Nephron progenitor cell (in vitro differentiated cells): ENCODE measurements around the gene KNOP1.

Experiments
- DNase-seq: peaks from one replicate; pipeline ENCODE4 v3.0.0; 2021
- H3K27ac Mint-ChIP-seq: 2 replicates; pipeline ENCODE4 v1.8.0; 2021; ENCODE audit warnings: mild to moderate bottlenecking, moderate library complexity, mixed read lengths
- H3K27me3 Mint-ChIP-seq: 2 replicates; pipeline ENCODE4 v1.8.0; 2021; ENCODE audit warnings: mild to moderate bottlenecking, low read depth, mixed read lengths; ENCODE audit not compliant: poor library complexity
- H3K36me3 Mint-ChIP-seq: 2 replicates; pipeline ENCODE4 v1.8.0; 2021; ENCODE audit warnings: low read depth, mixed read lengths
- H3K4me1 Mint-ChIP-seq: 2 replicates; pipeline ENCODE4 v1.8.0; 2021; ENCODE audit warnings: mixed read lengths
- H3K4me3 Mint-ChIP-seq: 2 replicates; pipeline ENCODE4 v1.8.0; 2021; ENCODE audit warnings: mild to moderate bottlenecking, moderate library complexity, mixed read lengths
- H3K9me3 Mint-ChIP-seq: 2 replicates; pipeline ENCODE4 v1.8.0; 2021; ENCODE audit warnings: mild to moderate bottlenecking, moderate library complexity, mixed read lengths
- TF ChIP-seq, protein P1 (sequence below): fragments of 200-600 bp; sonication (generic); IDR thresholded peaks from 2 replicates; pipeline ENCODE4 v1.5.0; 2021; ENCODE audit warnings: antibody characterized with exemption

Gene KNOP1

DNA sequence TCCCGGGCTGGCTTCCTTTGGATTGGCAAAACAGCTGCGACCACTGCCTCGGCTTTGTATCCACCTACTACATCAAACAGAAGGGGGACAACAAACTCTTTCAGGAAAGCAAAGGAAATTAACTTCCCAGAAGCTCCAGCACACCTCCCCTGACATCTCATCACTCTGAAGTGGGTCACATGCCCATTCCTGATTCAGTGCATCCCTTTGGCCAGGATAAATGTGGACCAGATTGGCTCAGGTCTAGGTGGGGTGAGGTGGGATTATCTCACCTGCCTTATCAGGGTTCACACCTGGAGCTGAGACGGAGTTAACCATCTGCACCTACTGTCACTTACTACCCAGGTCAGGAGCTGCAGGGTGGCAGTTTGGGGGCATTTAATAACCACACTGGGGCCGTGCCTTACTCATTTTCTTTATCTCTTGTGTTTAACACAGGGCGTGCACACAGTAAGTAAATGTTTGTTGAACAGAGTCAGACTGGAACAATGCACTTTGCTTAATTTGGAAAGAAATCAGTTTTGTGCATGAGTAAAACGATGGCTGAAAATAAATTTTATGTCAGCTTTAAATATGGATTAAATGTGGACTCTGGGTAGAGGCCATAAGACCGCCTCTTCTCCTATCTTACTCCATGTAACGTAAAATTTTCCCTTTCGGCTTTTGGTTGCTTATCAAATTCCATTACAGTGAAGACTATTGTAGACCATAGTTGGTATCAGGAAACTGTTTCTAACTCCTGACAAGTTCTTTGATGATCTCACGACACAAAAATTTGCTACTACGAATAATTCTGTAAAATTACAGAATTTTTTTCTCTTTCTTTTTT, 36.0 kb upstream of the KNOP1 start:
- DNase-seq = no peak
- Mint-ChIP-seq H3K4me3 (no peak overlapping the region), H3K27ac (no peak overlapping the region), H3K36me3 (no peaks in the 10 kb centered on the region), H3K4me1 (peaks cover 2% of the 10 kb centered on the region), H3K27me3 (no peaks in the 10 kb centered on the region), H3K9me3 (no peaks in the 10 kb centered on the region)
- TF ChIP-seq, protein P1, sequence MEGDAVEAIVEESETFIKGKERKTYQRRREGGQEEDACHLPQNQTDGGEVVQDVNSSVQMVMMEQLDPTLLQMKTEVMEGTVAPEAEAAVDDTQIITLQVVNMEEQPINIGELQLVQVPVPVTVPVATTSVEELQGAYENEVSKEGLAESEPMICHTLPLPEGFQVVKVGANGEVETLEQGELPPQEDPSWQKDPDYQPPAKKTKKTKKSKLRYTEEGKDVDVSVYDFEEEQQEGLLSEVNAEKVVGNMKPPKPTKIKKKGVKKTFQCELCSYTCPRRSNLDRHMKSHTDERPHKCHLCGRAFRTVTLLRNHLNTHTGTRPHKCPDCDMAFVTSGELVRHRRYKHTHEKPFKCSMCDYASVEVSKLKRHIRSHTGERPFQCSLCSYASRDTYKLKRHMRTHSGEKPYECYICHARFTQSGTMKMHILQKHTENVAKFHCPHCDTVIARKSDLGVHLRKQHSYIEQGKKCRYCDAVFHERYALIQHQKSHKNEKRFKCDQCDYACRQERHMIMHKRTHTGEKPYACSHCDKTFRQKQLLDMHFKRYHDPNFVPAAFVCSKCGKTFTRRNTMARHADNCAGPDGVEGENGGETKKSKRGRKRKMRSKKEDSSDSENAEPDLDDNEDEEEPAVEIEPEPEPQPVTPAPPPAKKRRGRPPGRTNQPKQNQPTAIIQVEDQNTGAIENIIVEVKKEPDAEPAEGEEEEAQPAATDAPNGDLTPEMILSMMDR = no peak

- TF ChIP-seq, protein P1 = no peak
- H3K36me3 Mint-ChIP-seq = no peaks in the 10 kb centered on the region
- H3K9me3 Mint-ChIP-seq = no peaks in the 10 kb centered on the region
- peaks cover 3% of the 10 kb centered on the region for H3K27me3 Mint-ChIP-seq
- no peak for DNase-seq
- H3K4me3 Mint-ChIP-seq = no peak overlapping the region
- no peak overlapping the region for H3K27ac Mint-ChIP-seq
- peaks cover 8% of the 10 kb centered on the region for H3K4me1 Mint-ChIP-seq
These were observed 33.7 kb upstream of the KNOP1 start for GRCh38 chr16:19751478-19752385.

- peaks cover 25% of the 10 kb centered on the region for H3K4me1 Mint-ChIP-seq
- no peaks in the 10 kb centered on the region for H3K9me3 Mint-ChIP-seq
- no peak overlapping the region for H3K27ac Mint-ChIP-seq
- no peak overlapping the region for H3K4me3 Mint-ChIP-seq
- peaks cover 3% of the 10 kb centered on the region for H3K27me3 Mint-ChIP-seq
- no peaks in the 10 kb centered on the region for H3K36me3 Mint-ChIP-seq
- no peak for DNase-seq
- TF ChIP-seq, protein P1 = no peak
These were observed 31.6 kb upstream of the KNOP1 start for GRCh38 chr16:19749571-19750080.

DNA sequence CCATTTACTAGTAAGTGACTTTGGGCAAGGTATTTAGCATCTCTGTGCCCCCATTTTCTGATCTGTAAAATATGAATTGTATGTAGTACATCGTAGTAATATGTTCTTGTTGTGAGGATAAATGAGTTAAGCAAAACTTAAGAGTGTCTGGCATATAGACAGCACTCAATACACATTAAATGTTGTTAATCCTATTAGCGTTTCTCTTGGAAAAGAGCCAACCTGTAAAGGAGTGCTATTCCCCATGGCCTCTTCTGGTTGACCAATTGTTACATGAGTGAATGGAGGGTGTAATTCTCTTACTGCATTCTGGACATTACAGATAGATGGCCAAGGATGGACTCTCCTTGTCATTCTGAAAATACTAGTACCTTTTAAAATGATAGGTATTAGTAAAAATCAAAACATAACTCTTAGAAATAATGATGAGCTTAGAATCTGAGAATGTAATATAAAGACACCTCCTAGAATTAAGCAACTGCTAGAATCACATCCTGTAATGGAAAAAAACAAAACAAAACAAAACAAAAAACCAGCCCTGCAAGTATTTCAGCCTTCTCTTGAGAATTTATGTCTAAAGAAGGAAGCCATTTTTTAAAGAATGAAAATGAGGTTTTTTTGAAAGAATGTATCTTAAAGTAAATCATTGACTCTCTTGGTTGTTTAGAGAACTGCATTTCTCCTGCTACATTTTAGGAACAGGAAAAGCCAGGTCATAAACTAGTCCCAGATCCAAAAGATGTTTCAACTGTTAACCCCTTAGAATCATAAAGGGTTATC, 30.6 kb upstream of the KNOP1 start:
- Mint-ChIP-seq H3K36me3 (no peaks in the 10 kb centered on the region), H3K4me3 (no peak overlapping the region), H3K27me3 (peaks cover 3% of the 10 kb centered on the region), H3K9me3 (no peaks in the 10 kb centered on the region), H3K4me1 (peaks cover 27% of the 10 kb centered on the region), H3K27ac (no peak overlapping the region)
- no peak for DNase-seq
- TF ChIP-seq, protein P1 = no peak

DNA sequence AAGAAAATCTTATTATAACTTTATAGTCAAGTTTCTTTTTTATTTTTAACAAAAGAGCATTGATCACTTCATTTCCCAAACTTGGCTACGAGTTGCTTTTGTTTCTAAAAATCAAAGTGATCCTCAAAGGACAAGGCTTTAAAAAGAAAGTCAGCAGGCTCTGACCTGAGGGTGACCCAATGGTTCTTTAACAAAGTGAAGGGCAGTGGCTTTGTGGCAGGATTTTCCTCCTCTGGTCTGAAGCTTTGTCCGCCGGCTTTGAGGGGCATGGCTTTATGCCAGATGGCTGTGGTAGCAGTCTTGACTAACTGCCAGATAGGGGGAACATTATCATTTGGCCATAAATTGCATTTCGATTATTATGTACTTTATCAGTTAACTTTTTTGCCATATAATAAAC, 28.5 kb upstream of the KNOP1 start:
- TF ChIP-seq, protein P1 = no peak
- Mint-ChIP-seq H3K36me3 (no peaks in the 10 kb centered on the region), H3K4me3 (no peak overlapping the region), H3K27ac (no peak overlapping the region), H3K9me3 (no peaks in the 10 kb centered on the region), H3K4me1 (peaks cover 33% of the 10 kb centered on the region), H3K27me3 (peaks cover 3% of the 10 kb centered on the region)
- no peak for DNase-seq
